Osteoblast (primary cell): Measurements from ENCODE around the gene SLC6A17. TPM values are rescaled to one million over a fixed set of nuclear protein-coding genes. Genes with fewer than 3 reads are reported as not detected.

Experiments
- DNase-seq: peaks from one replicate; pipeline ENCODE4 v3.0.0; 2011; ENCODE audit warnings: low spot score, mixed read lengths; ENCODE audit not compliant: insufficient read length; ENCODE audit errors: missing footprints
- H2AFZ ChIP-seq: 2 replicates; pipeline ENCODE4 v1.6.0; 2011; ENCODE audit warnings: mild to moderate bottlenecking, low read length
- H3K27ac ChIP-seq: 2 replicates; pipeline ENCODE4 v1.5.1; 2011; ENCODE audit warnings: mild to moderate bottlenecking, low read depth, low read length, moderate library complexity
- H3K27me3 ChIP-seq: 2 replicates; pipeline ENCODE4 v1.6.0; 2012; ENCODE audit warnings: mild to moderate bottlenecking, control low read depth, inconsistent platforms, low read length, moderate library complexity; ENCODE audit not compliant: insufficient read depth
- H3K36me3 ChIP-seq: 2 replicates; pipeline ENCODE4 v1.5.1; 2011; ENCODE audit warnings: mild to moderate bottlenecking, low read length, control low read depth, moderate library complexity; ENCODE audit not compliant: insufficient read depth
- H3K4me1 ChIP-seq: 2 replicates; pipeline ENCODE4 v1.5.1; 2011; ENCODE audit warnings: mild to moderate bottlenecking, low read length, control low read depth, moderate library complexity; ENCODE audit not compliant: insufficient read depth
- H3K4me2 ChIP-seq: 2 replicates; pipeline ENCODE4 v1.6.0; 2011; ENCODE audit warnings: mild to moderate bottlenecking, low read length; ENCODE audit not compliant: insufficient read depth
- H3K4me3 ChIP-seq: fragments of 200-600 bp; sonication (generic); 3 replicates; pipeline ENCODE4 v1.5.1; 2012; ENCODE audit warnings: mild to moderate bottlenecking, low read length, inconsistent platforms; ENCODE audit not compliant: insufficient read depth
- H3K79me2 ChIP-seq: 2 replicates; pipeline ENCODE4 v1.6.0; 2012; ENCODE audit warnings: mild to moderate bottlenecking, low read length, control low read depth, inconsistent platforms; ENCODE audit not compliant: insufficient read depth
- H3K9me3 ChIP-seq: 2 replicates; pipeline ENCODE4 v1.5.1; 2011; ENCODE audit warnings: low read depth, low read length, control low read depth
- H4K20me1 ChIP-seq: 2 replicates; pipeline ENCODE4 v1.6.0; 2012; ENCODE audit warnings: mild to moderate bottlenecking, low read length, control low read depth; ENCODE audit not compliant: insufficient read depth
- CTCF ChIP-seq: IDR thresholded peaks from 2 replicates; pipeline ENCODE4 v1.5.1; 2011; ENCODE audit warnings: mild to moderate bottlenecking, low read depth, low read length, moderate library complexity; ENCODE audit errors: extremely low read depth
- total RNA-seq: library from RNA; depleted of rRNA; stranded (reverse); fragments of >200 nt; gene quantifications from 2 replicates; pipeline ENCODE4 v1.2.3, GENCODE V29; 2012

The SLC6A17 gene
- total RNA-seq, 1 donor, result under 0.01 TPM

- no peak for DNase-seq
- Histone ChIP-seq H3K4me2 (no peak overlapping the region), H3K27me3 (peaks cover 27% of the 10 kb centered on the region)
Observed at GRCh38 chr1:110125810-110126209, 24.5 kb upstream of the SLC6A17 start.

GRCh38 chr1:110130113-110130591, 20.1 kb upstream of the SLC6A17 start:
- no peaks in the 10 kb centered on the region for H3K36me3 ChIP-seq
- H3K4me3 ChIP-seq, result no peak overlapping the region
- no peak overlapping the region for H2AFZ ChIP-seq
- no peak for TF ChIP-seq CTCF
- peaks cover 44% of the 10 kb centered on the region for H3K27me3 ChIP-seq
- no peaks in the 10 kb centered on the region for H3K4me1 ChIP-seq
- no peaks in the 10 kb centered on the region for H3K79me2 ChIP-seq
- no peak overlapping the region for H3K4me2 ChIP-seq
- H3K27ac ChIP-seq, result no peak overlapping the region
- H3K9me3 ChIP-seq, result peaks cover 4% of the 10 kb centered on the region
- no peaks in the 10 kb centered on the region for H4K20me1 ChIP-seq
- DNase-seq, result no peak

More at GRCh38 chr1:110125810-110126209, 24.5 kb upstream of the SLC6A17 start:
- Histone ChIP-seq H3K27ac (no peak overlapping the region), H3K9me3 (peaks cover 4% of the 10 kb centered on the region), H3K4me1 (peaks cover 8% of the 10 kb centered on the region), H2AFZ (no peak overlapping the region), H3K79me2 (no peaks in the 10 kb centered on the region), H4K20me1 (no peaks in the 10 kb centered on the region), H3K36me3 (no peaks in the 10 kb centered on the region), H3K4me3 (no peak overlapping the region)
- no peak for TF ChIP-seq CTCF

DNA sequence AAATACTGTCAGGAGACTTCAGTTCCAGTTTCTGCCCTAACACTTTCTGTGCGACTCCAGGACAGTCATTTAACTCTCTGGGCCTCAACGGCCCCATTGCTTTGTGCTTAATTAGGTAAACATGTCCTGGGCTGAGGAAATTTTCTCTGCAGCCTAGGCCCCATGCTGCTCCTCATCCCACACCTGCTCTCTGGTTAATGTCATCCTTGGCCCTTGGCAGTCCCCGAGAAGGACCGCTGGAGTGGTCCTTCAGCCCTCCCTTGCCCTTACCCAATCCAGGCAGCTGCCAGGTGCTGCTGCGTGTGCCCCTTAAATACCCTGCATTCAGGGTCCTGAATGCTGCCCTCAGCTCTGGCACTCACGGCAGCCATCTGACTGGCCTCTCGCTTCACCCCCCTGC, 19.3 kb upstream of the SLC6A17 start:
- Histone ChIP-seq H3K4me2 (no peak overlapping the region), H3K27me3 (peaks cover 47% of the 10 kb centered on the region)

DNA sequence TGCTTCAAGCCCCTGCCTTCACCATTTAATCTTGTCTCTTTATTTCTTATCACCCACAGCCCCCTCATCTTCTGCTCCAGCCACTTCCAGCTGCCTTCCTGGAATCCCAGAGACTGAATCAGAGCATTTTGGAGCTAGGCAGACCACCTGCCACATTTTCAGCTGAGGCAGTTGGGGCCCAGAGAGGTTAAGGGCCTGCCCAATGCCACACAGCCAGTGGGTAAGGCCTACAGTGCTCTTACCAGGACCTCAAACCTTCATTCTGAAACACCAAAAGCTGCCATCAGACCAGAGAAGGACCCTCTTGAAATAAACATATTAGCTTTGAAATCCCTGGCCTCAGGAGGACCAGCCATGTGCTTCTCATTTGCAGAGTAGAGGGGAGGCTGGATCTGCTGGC, 17.6 kb upstream of the SLC6A17 start:
- no peak overlapping the region for H3K4me2 ChIP-seq
- H3K27ac ChIP-seq, result no peak overlapping the region
- no peak overlapping the region for H2AFZ ChIP-seq
- no peaks in the 10 kb centered on the region for H4K20me1 ChIP-seq
- no peak for TF ChIP-seq CTCF
- no peak overlapping the region for H3K4me3 ChIP-seq
- no peak for DNase-seq
- no peaks in the 10 kb centered on the region for H3K9me3 ChIP-seq
- no peaks in the 10 kb centered on the region for H3K79me2 ChIP-seq
- H3K27me3 ChIP-seq, result peaks cover 61% of the 10 kb centered on the region
- no peaks in the 10 kb centered on the region for H3K4me1 ChIP-seq
- no peaks in the 10 kb centered on the region for H3K36me3 ChIP-seq

More for the DNA sequence above, 19.3 kb upstream of the SLC6A17 start:
- Histone ChIP-seq H3K79me2 (no peaks in the 10 kb centered on the region), H3K4me3 (no peak overlapping the region), H3K4me1 (no peaks in the 10 kb centered on the region), H4K20me1 (no peaks in the 10 kb centered on the region), H3K36me3 (no peaks in the 10 kb centered on the region), H3K27ac (no peak overlapping the region), H2AFZ (no peak overlapping the region), H3K9me3 (peaks cover 4% of the 10 kb centered on the region)
- no peak for DNase-seq
- no peak for TF ChIP-seq CTCF
